Measurements from ENCODE around the gene PARD3B.

GRCh38 chr2:205002390-205002789 lies 457.1 kb downstream of the PARD3B start:
- TF ChIP-seq EZH2 (IDR thresholded peaks at IDR 0.05; ENCODE audit: low read depth) (no peak), CTCF (conservative IDR thresholded peaks at IDR 0.05) (no peak)

Data from PC-9 (cell line).